Neural progenitor cell (in vitro differentiated cells): ENCODE measurements around the gene GAGE12J. TPM values are rescaled to one million over a fixed set of nuclear protein-coding genes. Genes with fewer than 3 reads are reported as not detected.
"Not testable (repeated sequence)": the region's sequence is repeated elsewhere in the genome, so short reads cannot be mapped to it uniquely, and the experiment has no call there.

Experiments
- DNase-seq: peaks from one replicate; pipeline ENCODE4 v3.0.0-alpha.2; 2016; ENCODE audit warnings: low spot score
- H2AFZ ChIP-seq: fragments of 200-600 bp; sonication (generic); replicated peaks from 2 replicates; pipeline ENCODE4 v1.6.1; 2016; ENCODE audit warnings: antibody characterized with exemption
- H3F3A ChIP-seq: fragments of 200-600 bp; sonication (generic); 2 replicates; pipeline ENCODE4 v1.6.1; 2016; ENCODE audit warnings: antibody characterized with exemption, low read depth
- H3K27ac ChIP-seq: fragments of 200-600 bp; sonication (generic); 2 replicates; pipeline ENCODE4 v1.5.1; 2016; ENCODE audit warnings: mild to moderate bottlenecking
- H3K27me3 ChIP-seq: fragments of 200-600 bp; sonication (generic); 2 replicates; pipeline ENCODE4 v1.6.1; 2016; ENCODE audit warnings: mild to moderate bottlenecking, moderate library complexity
- H3K36me3 ChIP-seq: fragments of 200-600 bp; sonication (generic); 2 replicates; pipeline ENCODE4 v1.5.1; 2016
- H3K4me1 ChIP-seq: fragments of 200-600 bp; sonication (generic); 2 replicates; pipeline ENCODE4 v1.6.1; 2016; ENCODE audit warnings: mixed run types
- H3K4me2 ChIP-seq: fragments of 200-600 bp; sonication (generic); 2 replicates; pipeline ENCODE4 v1.6.1; 2016
- H3K4me3 ChIP-seq: fragments of 200-600 bp; sonication (generic); 2 replicates; pipeline ENCODE4 v1.5.1; 2016
- H3K79me2 ChIP-seq: fragments of 200-600 bp; sonication (generic); 2 replicates; pipeline ENCODE4 v1.6.1; 2016; ENCODE audit warnings: low read depth
- H3K9ac ChIP-seq: fragments of 200-600 bp; sonication (generic); 2 replicates; pipeline ENCODE4 v1.6.1; 2016
- H3K9me3 ChIP-seq: fragments of 200-600 bp; sonication (generic); 2 replicates; pipeline ENCODE4 v1.5.1; 2016; ENCODE audit warnings: low read depth
- H4K20me1 ChIP-seq: fragments of 200-600 bp; sonication (generic); 2 replicates; pipeline ENCODE4 v1.6.1; 2016; ENCODE audit warnings: low read depth
- H3K27ac Mint-ChIP-seq: 3 replicates; pipeline ENCODE4 v1.8.0; 2021; ENCODE audit warnings: mixed read lengths
- H3K27me3 Mint-ChIP-seq: 2 replicates; pipeline ENCODE4 v1.8.0; 2022; ENCODE audit warnings: low read depth, mild to moderate bottlenecking, inconsistent platforms, moderate library complexity, mixed read lengths; ENCODE audit not compliant: insufficient read depth
- H3K36me3 Mint-ChIP-seq: 3 replicates; pipeline ENCODE4 v1.8.0; 2021; ENCODE audit warnings: mixed read lengths
- H3K4me1 Mint-ChIP-seq: 3 replicates; pipeline ENCODE4 v1.8.0; 2021; ENCODE audit warnings: mixed read lengths
- H3K4me3 Mint-ChIP-seq: 3 replicates; pipeline ENCODE4 v1.8.0; 2021; ENCODE audit warnings: mild to moderate bottlenecking, moderate library complexity, mixed read lengths
- H3K9me3 Mint-ChIP-seq: 3 replicates; pipeline ENCODE4 v1.8.0; 2020; ENCODE audit warnings: mixed read lengths
- CTCF ChIP-seq: fragments of 200-600 bp; sonication (generic); IDR thresholded peaks from 2 replicates; pipeline ENCODE4 v1.5.1; 2017; ENCODE audit warnings: antibody characterized with exemption, mild to moderate bottlenecking
- EZH2 ChIP-seq: fragments of 200-600 bp; sonication (generic); IDR thresholded peaks from 2 replicates; pipeline ENCODE4 v1.6.1; 2017; ENCODE audit warnings: antibody characterized with exemption, mild to moderate bottlenecking, moderate library complexity
- EZH2phosphoT487 ChIP-seq: fragments of 200-600 bp; sonication (generic); IDR thresholded peaks from 2 replicates; pipeline ENCODE4 v1.6.1; 2017; ENCODE audit warnings: antibody characterized with exemption
- total RNA-seq: library from RNA; depleted of rRNA; stranded (reverse); fragments of >200 nt; gene quantifications from 2 replicates; pipeline ENCODE4 v1.2.3, GENCODE V29; 2015; ENCODE audit warnings: low replicate concordance

Gene GAGE12J
- total RNA-seq, 1 donor from 2014 or later: not detected

GRCh38 chrX:49292400-49293362, 29.2 kb upstream of the GAGE12J start:
- Mint-ChIP-seq H3K27ac (no peak overlapping the region), H3K9me3 (peaks cover 5% of the 10 kb centered on the region), H3K36me3 (no peaks in the 10 kb centered on the region), H3K4me1 (peaks cover 4% of the 10 kb centered on the region), H3K4me3 (no peak overlapping the region), H3K27me3 (no peaks in the 10 kb centered on the region)
- H4K20me1 ChIP-seq: no peaks in the 10 kb centered on the region
- no peak overlapping the region for H3K27ac ChIP-seq
- H3K79me2 ChIP-seq: no peaks in the 10 kb centered on the region
- H3K36me3 ChIP-seq: no peaks in the 10 kb centered on the region
- TF ChIP-seq CTCF (no peak), EZH2phosphoT487 (no peak), EZH2 (no peak)
- H3K4me2 ChIP-seq: no peak overlapping the region
- no peaks in the 10 kb centered on the region for H3K27me3 ChIP-seq
- H3K4me3 ChIP-seq: no peak overlapping the region
- DNase-seq: no peak
- H3K4me1 ChIP-seq: no peaks in the 10 kb centered on the region
- no peaks in the 10 kb centered on the region for H3K9me3 ChIP-seq
- no peak overlapping the region for H3K9ac ChIP-seq
- no peaks in the 10 kb centered on the region for H3F3A ChIP-seq
- H2AFZ ChIP-seq: no peak overlapping the region

DNA sequence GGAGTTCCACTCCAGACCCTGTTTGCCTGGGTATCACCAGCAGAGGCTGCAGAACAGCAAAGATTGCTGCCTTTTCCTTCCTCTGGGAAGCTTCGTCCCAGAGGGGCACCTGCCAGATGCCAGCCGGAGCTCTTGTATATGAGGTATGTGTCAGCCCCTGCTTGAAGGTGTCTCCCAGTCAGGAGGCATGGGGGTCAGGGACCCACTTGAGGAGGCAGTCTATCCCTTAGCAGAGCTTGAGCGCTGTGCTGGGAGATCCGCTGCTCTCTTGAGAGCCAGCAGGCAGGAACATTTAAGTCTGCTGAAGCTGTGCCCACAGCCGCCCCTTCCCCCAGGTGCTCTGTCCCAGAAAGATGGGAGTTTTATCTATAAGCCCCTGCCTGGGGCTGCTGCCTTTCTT, 22.5 kb upstream of the GAGE12J start:
- not testable (repeated sequence) for H3K4me1 ChIP-seq, H3K4me3 Mint-ChIP-seq, H3K9ac ChIP-seq, H3K27ac ChIP-seq, H3K27me3 Mint-ChIP-seq, H3K36me3 ChIP-seq, H2AFZ ChIP-seq, H4K20me1 ChIP-seq, H3K4me1 Mint-ChIP-seq, H3K27ac Mint-ChIP-seq, H3K4me2 ChIP-seq, H3K4me3 ChIP-seq, H3K9me3 ChIP-seq, DNase-seq, H3K36me3 Mint-ChIP-seq, H3K27me3 ChIP-seq, H3K79me2 ChIP-seq, H3F3A ChIP-seq
- H3K9me3 Mint-ChIP-seq: peaks cover 12% of the 10 kb centered on the region

- no peak for DNase-seq
- peaks cover 12% of the 10 kb centered on the region for H3K9me3 Mint-ChIP-seq
- no peak overlapping the region for H3K27ac Mint-ChIP-seq
- no peaks in the 10 kb centered on the region for H3K4me1 Mint-ChIP-seq
- TF ChIP-seq CTCF (no peak), EZH2 (no peak), EZH2phosphoT487 (no peak)
- H3K27me3 Mint-ChIP-seq: peaks cover 5% of the 10 kb centered on the region
- no peak overlapping the region for H3K27ac ChIP-seq
- no peaks in the 10 kb centered on the region for H3K27me3 ChIP-seq
- no peaks in the 10 kb centered on the region for H3F3A ChIP-seq
- no peaks in the 10 kb centered on the region for H3K79me2 ChIP-seq
- H3K36me3 Mint-ChIP-seq: no peaks in the 10 kb centered on the region
- H2AFZ ChIP-seq: no peak overlapping the region
- H4K20me1 ChIP-seq: no peaks in the 10 kb centered on the region
- H3K4me2 ChIP-seq: no peak overlapping the region
- H3K4me3 ChIP-seq: no peak overlapping the region
- H3K9ac ChIP-seq: no peak overlapping the region
- no peaks in the 10 kb centered on the region for H3K36me3 ChIP-seq
- no peaks in the 10 kb centered on the region for H3K4me1 ChIP-seq
- H3K9me3 ChIP-seq: no peaks in the 10 kb centered on the region
- no peak overlapping the region for H3K4me3 Mint-ChIP-seq
Observed at GRCh38 chrX:49300703-49301102, 21.1 kb upstream of the GAGE12J start.

DNA sequence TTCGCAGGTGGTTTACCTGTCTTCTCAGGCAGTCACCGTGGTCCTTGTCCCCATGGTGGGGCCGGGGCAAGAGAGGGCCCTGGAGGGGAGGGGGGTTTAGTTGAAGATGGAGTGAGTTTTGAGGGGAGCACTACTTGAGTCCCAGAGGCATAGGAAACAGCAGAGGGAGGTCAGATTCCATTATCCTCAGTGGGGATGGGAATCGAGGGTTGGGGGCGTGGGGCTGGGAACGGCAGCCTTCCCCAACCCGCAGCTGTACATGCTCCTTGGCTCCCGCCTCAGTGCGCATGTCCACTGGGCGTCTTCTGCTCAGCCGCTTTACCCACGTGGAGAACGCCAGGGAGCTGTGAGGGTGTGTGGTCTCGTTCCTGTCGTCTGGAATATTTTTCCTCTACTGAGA, 18.5 kb upstream of the GAGE12J start, which contains the start of gene GAGE10:
Gene GAGE10 (plus strand): TSS at position 301 of the 400 bp plus-strand sequence. CDS start 1,214 bp downstream, outside the sequence.
- H3K36me3 Mint-ChIP-seq: no peaks in the 10 kb centered on the region

DNA sequence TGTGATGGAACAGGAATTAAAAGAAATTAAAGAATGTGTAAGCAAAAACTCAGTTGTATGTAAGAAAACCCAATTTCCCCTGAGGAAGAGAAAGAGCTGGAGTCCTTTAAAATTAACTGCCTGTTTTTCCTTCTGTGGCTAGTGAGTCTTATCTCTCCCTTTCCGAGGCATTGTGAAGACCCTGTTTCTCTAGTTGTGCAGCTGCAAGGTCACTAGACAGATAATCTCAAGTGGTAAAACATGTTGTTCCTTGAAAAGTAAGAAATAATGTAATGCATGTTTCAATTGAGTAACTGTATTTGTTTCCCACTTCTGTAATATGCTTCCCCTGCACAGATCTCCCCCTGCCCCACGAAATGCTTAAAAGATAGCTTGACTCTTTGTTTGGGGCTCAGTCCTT, 14.1 kb upstream of the GAGE12J start:
- not testable (repeated sequence) for H3K27me3 ChIP-seq, H2AFZ ChIP-seq, H3K27ac Mint-ChIP-seq, H3K9me3 ChIP-seq, H3K4me1 ChIP-seq, H3K4me3 ChIP-seq, H3K36me3 ChIP-seq, H3K27me3 Mint-ChIP-seq, H3K9me3 Mint-ChIP-seq, H3K4me2 ChIP-seq, H3K4me3 Mint-ChIP-seq, H3K27ac ChIP-seq, H3K79me2 ChIP-seq, H4K20me1 ChIP-seq, DNase-seq, H3K36me3 Mint-ChIP-seq, H3K9ac ChIP-seq, H3F3A ChIP-seq
- H3K4me1 Mint-ChIP-seq: peaks cover 22% of the 10 kb centered on the region

More for the DNA sequence above, 18.5 kb upstream of the GAGE12J start, which contains the start of gene GAGE10:
- DNase-seq: no peak
- Mint-ChIP-seq H3K4me3 (no peak within 1 kb of the TSS), H3K9me3 (peaks cover 9% of the 10 kb centered on the region), H3K4me1 (no peaks in the 10 kb centered on the region), H3K27ac (no peak within 1 kb of the TSS), H3K27me3 (peaks cover 5% of the 10 kb centered on the region)
- Histone ChIP-seq H4K20me1 (no peaks in the 10 kb centered on the region), H3K9me3 (no peaks in the 10 kb centered on the region), H3K79me2 (no peaks in the 10 kb centered on the region), H3K9ac (no peak within 1 kb of the TSS), H3K4me1 (no peaks in the 10 kb centered on the region), H3K27ac (no peak within 1 kb of the TSS), H3K36me3 (no peaks in the 10 kb centered on the region), H3K4me2 (no peak within 1 kb of the TSS), H3K27me3 (no peaks in the 10 kb centered on the region), H3K4me3 (no peak within 1 kb of the TSS), H2AFZ (no peak within 1 kb of the TSS), H3F3A (no peaks in the 10 kb centered on the region)
- TF ChIP-seq EZH2phosphoT487: no peak
- TF ChIP-seq EZH2: no peak
- no peak for TF ChIP-seq CTCF
